Smooth muscle cell (in vitro differentiated cells): ENCODE measurements around the gene TRAPPC2. TPM values are rescaled to one million over a fixed set of nuclear protein-coding genes. Genes with fewer than 3 reads are reported as not detected.

ENCODE experiments used
- DNase-seq: peaks from one replicate; lab custom pipeline; 2025; ENCODE audit not compliant: unreplicated experiment; lab: John Stamatoyannopoulos, UW
- H2AFZ ChIP-seq: fragments of 200-600 bp; sonication (generic); 2 replicates; pipeline ENCODE4 v1.6.0; 2016; ENCODE audit warnings: antibody characterized with exemption, low read depth, mild to moderate bottlenecking
- H3F3A ChIP-seq: fragments of 200-600 bp; sonication (generic); 2 replicates; pipeline ENCODE4 v1.6.0; 2017; ENCODE audit warnings: antibody characterized with exemption, low read depth
- H3K27ac ChIP-seq: fragments of 200-600 bp; sonication (generic); 2 replicates; pipeline ENCODE4 v1.5.1; 2016; ENCODE audit warnings: low read depth, mild to moderate bottlenecking
- H3K27me3 ChIP-seq: fragments of 200-600 bp; sonication (generic); 2 replicates; pipeline ENCODE4 v1.6.1; 2016; ENCODE audit warnings: low read depth, mild to moderate bottlenecking
- H3K36me3 ChIP-seq: fragments of 200-600 bp; sonication (generic); 2 replicates; pipeline ENCODE4 v1.5.1; 2016; ENCODE audit warnings: low read depth
- H3K4me1 ChIP-seq: fragments of 200-600 bp; sonication (generic); 2 replicates; pipeline ENCODE4 v1.5.1; 2016; ENCODE audit warnings: low read depth
- H3K4me2 ChIP-seq: fragments of 200-600 bp; sonication (generic); 2 replicates; pipeline ENCODE4 v1.6.0; 2016; ENCODE audit warnings: mild to moderate bottlenecking
- H3K4me3 ChIP-seq: fragments of 200-600 bp; sonication (generic); 2 replicates; pipeline ENCODE4 v1.5.1; 2016; ENCODE audit warnings: mild to moderate bottlenecking
- H3K79me2 ChIP-seq: fragments of 200-600 bp; sonication (generic); 2 replicates; pipeline ENCODE4 v1.6.0; 2016; ENCODE audit warnings: low read depth, mild to moderate bottlenecking
- H3K9ac ChIP-seq: fragments of 200-600 bp; sonication (generic); 2 replicates; pipeline ENCODE4 v1.6.0; 2016; ENCODE audit warnings: low read depth
- H3K9me3 ChIP-seq: fragments of 200-600 bp; sonication (generic); replicated peaks from 2 replicates; pipeline ENCODE4 v1.5.1; 2016; ENCODE audit warnings: low read depth
- H4K20me1 ChIP-seq: fragments of 200-600 bp; sonication (generic); 2 replicates; pipeline ENCODE4 v1.6.0; 2016; ENCODE audit warnings: low read depth
- WGBS: methylation state at CpG from one replicate; pipeline ENCODE4 v1.1.7; 2016; ENCODE audit warnings: low lambda C conversion rate; 5-methylcytosine and 5-hydroxymethylcytosine counted together
- polyA plus RNA-seq: library from polyadenylated mRNA; unstranded; fragments of >200 nt; fragmentation: Nextera tagmentation; extraction: Ambion mirVana; gene quantifications from 2 replicates; pipeline ENCODE4 v1.2.1, GENCODE V29; 2016
- total RNA-seq: library from RNA; depleted of rRNA; stranded (reverse); fragments of >200 nt; gene quantifications from 2 replicates; pipeline ENCODE4 v1.2.3, GENCODE V29; 2014
- TF ChIP-seq, protein P1 (sequence below): fragments of 200-600 bp; sonication (generic); IDR thresholded peaks from 2 replicates; pipeline ENCODE4 v1.5.1; 2017; ENCODE audit warnings: borderline replicate concordance, mild to moderate bottlenecking, antibody characterized with exemption; ENCODE audit not compliant: insufficient read depth, poor library complexity, severe bottlenecking

TRAPPC2 gene
- total and polyA plus RNA-seq, 2 experiments from 2014 or later: 6.1 to 9.5 TPM

GRCh38 chrX:13688958-13689740, 45.3 kb downstream of the TRAPPC2 start, which contains the start of gene RAB9A:
TSS of gene RAB9A (plus strand) at chrX:13689128. CDS start at chrX:13708747, 19,619 bp downstream.
- Histone ChIP-seq H3K4me3 (peak within 1 kb of the TSS; percentile 67), H3F3A (no peaks in the 10 kb centered on the region), H3K79me2 (peaks cover 46% of the 10 kb centered on the region), H4K20me1 (peaks cover 31% of the 10 kb centered on the region), H3K36me3 (no peaks in the 10 kb centered on the region), H3K27me3 (no peaks in the 10 kb centered on the region), H2AFZ (peak within 1 kb of the TSS; percentile 81), H3K27ac (peak within 1 kb of the TSS; percentile 94), H3K9me3 (no peaks in the 10 kb centered on the region), H3K4me2 (peak within 1 kb of the TSS; percentile 86), H3K4me1 (peaks cover 6% of the 10 kb centered on the region), H3K9ac (peak within 1 kb of the TSS; percentile 96)
- WGBS: 38% methylated on average over 46 of the region's 68 CpGs
- DNase-seq: peak; percentile 35
- TF ChIP-seq, protein P1, sequence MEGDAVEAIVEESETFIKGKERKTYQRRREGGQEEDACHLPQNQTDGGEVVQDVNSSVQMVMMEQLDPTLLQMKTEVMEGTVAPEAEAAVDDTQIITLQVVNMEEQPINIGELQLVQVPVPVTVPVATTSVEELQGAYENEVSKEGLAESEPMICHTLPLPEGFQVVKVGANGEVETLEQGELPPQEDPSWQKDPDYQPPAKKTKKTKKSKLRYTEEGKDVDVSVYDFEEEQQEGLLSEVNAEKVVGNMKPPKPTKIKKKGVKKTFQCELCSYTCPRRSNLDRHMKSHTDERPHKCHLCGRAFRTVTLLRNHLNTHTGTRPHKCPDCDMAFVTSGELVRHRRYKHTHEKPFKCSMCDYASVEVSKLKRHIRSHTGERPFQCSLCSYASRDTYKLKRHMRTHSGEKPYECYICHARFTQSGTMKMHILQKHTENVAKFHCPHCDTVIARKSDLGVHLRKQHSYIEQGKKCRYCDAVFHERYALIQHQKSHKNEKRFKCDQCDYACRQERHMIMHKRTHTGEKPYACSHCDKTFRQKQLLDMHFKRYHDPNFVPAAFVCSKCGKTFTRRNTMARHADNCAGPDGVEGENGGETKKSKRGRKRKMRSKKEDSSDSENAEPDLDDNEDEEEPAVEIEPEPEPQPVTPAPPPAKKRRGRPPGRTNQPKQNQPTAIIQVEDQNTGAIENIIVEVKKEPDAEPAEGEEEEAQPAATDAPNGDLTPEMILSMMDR: no peak

DNA sequence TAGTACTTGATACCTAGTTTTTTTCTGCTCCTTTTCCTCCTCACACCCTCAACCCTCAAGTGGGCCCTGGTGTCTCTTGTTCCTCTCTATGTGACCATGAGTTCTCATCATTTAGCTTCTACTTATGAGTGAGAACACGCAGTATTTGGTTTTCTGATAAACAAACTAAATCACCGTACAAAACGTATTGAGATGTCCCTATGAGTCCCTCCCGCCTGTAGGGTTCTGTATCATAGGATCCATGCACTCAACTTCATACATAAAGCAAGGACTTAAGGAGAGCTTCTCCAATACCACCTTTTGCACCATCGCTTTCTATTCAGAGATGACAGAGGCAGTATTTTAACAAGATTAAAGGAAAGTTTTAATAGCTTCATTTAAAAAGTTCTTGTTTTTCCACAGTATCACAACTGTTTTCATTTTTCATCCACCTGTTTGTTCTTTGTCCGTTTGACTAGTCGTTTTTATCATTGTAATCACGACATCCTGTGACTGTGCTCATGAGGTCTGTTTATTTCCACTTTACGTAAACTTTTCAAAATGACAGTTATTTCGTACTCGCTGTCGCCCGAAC, 45.9 kb downstream of the TRAPPC2 start:
- H3K4me3 ChIP-seq: peak overlapping the region; percentile 67
- WGBS: 44% methylated on average over 13 of the region's 13 CpGs
- peak overlapping the region; percentile 96 for H3K9ac ChIP-seq
- H3K79me2 ChIP-seq: peaks cover 39% of the 10 kb centered on the region
- no peaks in the 10 kb centered on the region for H3K36me3 ChIP-seq
- peaks cover 25% of the 10 kb centered on the region for H4K20me1 ChIP-seq
- no peaks in the 10 kb centered on the region for H3K27me3 ChIP-seq
- peak overlapping the region; percentile 86 for H3K4me2 ChIP-seq
- TF ChIP-seq, protein P1: no peak
- H3K9me3 ChIP-seq: no peaks in the 10 kb centered on the region
- H3K27ac ChIP-seq: no peak overlapping the region
- H2AFZ ChIP-seq: peak overlapping the region; percentile 81
- no peak for DNase-seq
- no peaks in the 10 kb centered on the region for H3K4me1 ChIP-seq
- H3F3A ChIP-seq: no peaks in the 10 kb centered on the region

GRCh38 chrX:13687203-13687602, 47.2 kb downstream of the TRAPPC2 start:
- no peak overlapping the region for H3K4me2 ChIP-seq
- TF ChIP-seq, protein P1: no peak
- no peak overlapping the region for H3K27ac ChIP-seq
- no peaks in the 10 kb centered on the region for H3K27me3 ChIP-seq
- peaks cover 27% of the 10 kb centered on the region for H3K79me2 ChIP-seq
- peaks cover 12% of the 10 kb centered on the region for H4K20me1 ChIP-seq
- no peaks in the 10 kb centered on the region for H3F3A ChIP-seq
- no peak overlapping the region for H3K4me3 ChIP-seq
- H3K9ac ChIP-seq: no peak overlapping the region
- no peaks in the 10 kb centered on the region for H3K9me3 ChIP-seq
- WGBS: 64% methylated on average over 1 of the region's 1 CpG
- no peaks in the 10 kb centered on the region for H3K4me1 ChIP-seq
- no peaks in the 10 kb centered on the region for H3K36me3 ChIP-seq
- no peak overlapping the region for H2AFZ ChIP-seq
- DNase-seq: no peak
